Measurements from ENCODE around the gene PCBP3. TPM values are rescaled to one million over a fixed set of nuclear protein-coding genes. Genes with fewer than 3 reads are reported as not detected.

PCBP3 gene
- total and polyA plus RNA-seq, 2 of the 8 experiments (the other 6 are each of a cell fraction or from before 2014, with no cell fraction given), result 3.5 to 6.3 TPM

DNA sequence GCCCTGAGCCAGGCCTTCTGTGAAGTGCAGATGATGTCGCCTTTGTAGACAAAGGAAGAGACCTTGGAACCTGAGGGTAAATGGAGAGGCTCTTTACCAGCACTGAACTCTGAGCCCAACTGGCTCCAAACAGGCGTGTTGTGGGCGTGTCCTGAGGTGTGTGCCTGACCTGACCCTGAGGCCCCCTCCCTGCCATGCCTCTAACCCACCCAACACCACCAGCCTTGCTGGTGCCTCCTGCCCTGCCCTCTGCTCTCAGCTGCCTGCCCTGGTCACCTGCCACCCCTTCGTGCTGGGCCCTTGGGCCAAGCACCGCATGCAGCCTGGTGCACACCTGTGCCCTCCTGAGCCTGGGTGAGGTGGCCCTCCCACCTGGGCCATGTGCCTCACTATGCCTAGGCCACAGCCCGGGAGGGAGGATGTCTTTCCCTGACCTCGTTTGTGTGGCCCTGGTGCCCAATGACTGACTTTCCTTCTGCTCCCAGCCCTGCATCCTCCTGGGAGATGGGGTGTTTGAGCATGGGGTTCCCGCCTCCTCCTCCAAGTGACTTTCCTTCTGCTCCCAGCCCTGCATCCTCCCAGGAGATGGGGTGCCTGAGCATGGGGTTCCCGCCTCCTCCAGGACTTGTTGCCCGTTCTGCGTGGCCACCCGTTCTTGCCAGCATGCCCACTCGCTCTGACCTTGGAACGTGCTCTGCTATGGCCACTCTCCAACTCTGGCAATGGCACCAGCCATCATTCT lies 157.0 kb downstream of the PCBP3 start:
- Histone ChIP-seq H4K91ac (replicated peaks; ENCODE audit: insufficient read length, low read length) (no peak overlapping the region), H3K79me2 (ENCODE audit: control insufficient read depth in 1 of 2, insufficient read depth in 2 of 2, low read length in 2 of 2) (no peaks in the 10 kb centered on the region), H2BK120ac (replicated peaks; ENCODE audit: low read depth, low read length) (no peak overlapping the region), H2AFZ (ENCODE audit: low read length) (no peak overlapping the region), H2AK5ac (ENCODE audit: low read depth, low read length) (no peak overlapping the region), H3K14ac (ENCODE audit: insufficient read length) (no peak overlapping the region), H3K4ac (replicated peaks; ENCODE audit: insufficient read length, low read depth, low read length) (no peak overlapping the region), H2BK20ac (ENCODE audit: low read length) (no peak overlapping the region), H3K56ac (replicated peaks; ENCODE audit: insufficient read length, low read depth, low read length) (no peak overlapping the region), H2BK15ac (ENCODE audit: low read length) (no peak overlapping the region), H2BK5ac (ENCODE audit: low read depth, low read length) (no peak overlapping the region), H4K5ac (ENCODE audit: insufficient read length, low read depth, low read length) (no peak overlapping the region), H3K27me3 (replicated peaks in 1 of 4; ENCODE audit: control insufficient read depth in 3 of 4, extremely low read depth in 1 of 4, insufficient read depth in 3 of 4, low read length in 3 of 4) (no peaks in the 10 kb centered on the region), H3K79me1 (ENCODE audit: low read depth, low read length) (no peaks in the 10 kb centered on the region), H3K23ac (ENCODE audit: insufficient read length) (no peak overlapping the region), H4K8ac (ENCODE audit: extremely low read depth, insufficient read depth, low read length) (no peak overlapping the region; the same call in 1 of the 2 replicates), H3K9ac (replicated peaks in 1 of 4; ENCODE audit: extremely low read depth in 1 of 4, low read depth in 3 of 4, low read length in 3 of 4) (no peak overlapping the region), H3K36me3 (ENCODE audit: control insufficient read depth in 2 of 4, insufficient read depth in 4 of 4, low read length in 3 of 4) (no peaks in the 10 kb centered on the region), H3K4me2 (ENCODE audit: insufficient read depth in 1 of 2, low read depth in 2 of 2, low read length in 2 of 2) (no peak overlapping the region), H4K20me1 (replicated peaks in 1 of 2; ENCODE audit: control insufficient read depth in 1 of 2, insufficient read depth in 2 of 2, low read length in 2 of 2) (peaks cover 0 to 3% of the 10 kb centered on the region in 2 experiments), H3K4me3 (ENCODE audit: extremely low read depth in 1 of 4, insufficient read depth in 2 of 4, low read depth in 3 of 4, low read length in 4 of 4) (no peak overlapping the region), H3K18ac (ENCODE audit: extremely low read depth, low read length) (no peak overlapping the region), H3K27ac (ENCODE audit: low read depth, low read length) (no peak overlapping the region), H3K23me2 (ENCODE audit: low read depth, low read length) (no peaks in the 10 kb centered on the region), H3K9me3 (ENCODE audit: insufficient read depth in 2 of 2, low read depth in 1 of 2, low read length in 1 of 2) (peaks cover 6 to 9% of the 10 kb centered on the region in 2 experiments), H2BK12ac (ENCODE audit: low read depth, low read length) (no peak overlapping the region), H3K4me1 (replicated peaks in 1 of 4; ENCODE audit: control insufficient read depth in 3 of 4, insufficient read depth in 4 of 4, low read length in 3 of 4) (no peaks in the 10 kb centered on the region; a peak in 2 of 7 replicates)
- WGBS, 2 experiments (ENCODE audit: extremely low coverage in 1 of 2, insufficient coverage in 1 of 2, insufficient read length in 1 of 2, insufficient replicate concordance in 2 of 2, low coverage in 1 of 2, low lambda C conversion rate in 2 of 2, missing lambda C conversion rate in 1 of 2), result 91% methylated on average over 12 of the region's 14 CpGs; no CpG with 5 or more reads in 1 of the 2 experiments
- ChIA-PET POLR2A (ENCODE audit: partially characterized antibody) (interaction anchor here (0.7 kb wide), 1 partner anchor 42 kb away, joined by 3 read pairs; no protein-coding TSS in a partner anchor), CTCF (ENCODE audit: partially characterized antibody) (no interaction called here)
- no peak for FAIRE-seq
- TF ChIP-seq, protein P1, sequence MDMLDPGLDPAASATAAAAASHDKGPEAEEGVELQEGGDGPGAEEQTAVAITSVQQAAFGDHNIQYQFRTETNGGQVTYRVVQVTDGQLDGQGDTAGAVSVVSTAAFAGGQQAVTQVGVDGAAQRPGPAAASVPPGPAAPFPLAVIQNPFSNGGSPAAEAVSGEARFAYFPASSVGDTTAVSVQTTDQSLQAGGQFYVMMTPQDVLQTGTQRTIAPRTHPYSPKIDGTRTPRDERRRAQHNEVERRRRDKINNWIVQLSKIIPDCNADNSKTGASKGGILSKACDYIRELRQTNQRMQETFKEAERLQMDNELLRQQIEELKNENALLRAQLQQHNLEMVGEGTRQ (IDR thresholded peaks at IDR 0.05; ENCODE audit: low read length), result no peak
- TF ChIP-seq NANOG (IDR thresholded peaks at IDR 0.05; ENCODE audit: insufficient read depth, low read depth, low read length, poor library complexity, severe bottlenecking), result no peak
- no peak for TF ChIP-seq CTBP2 (IDR thresholded peaks at IDR 0.05; ENCODE audit: borderline replicate concordance, insufficient read depth, insufficient read length, low read length)
- no peak for TF ChIP-seq EZH2 (IDR thresholded peaks at IDR 0.05; ENCODE audit: low read depth, low read length, severe bottlenecking)
- no peak for TF ChIP-seq JUND (IDR thresholded peaks at IDR 0.05; ENCODE audit: low read length)
- TF ChIP-seq, protein P2, sequence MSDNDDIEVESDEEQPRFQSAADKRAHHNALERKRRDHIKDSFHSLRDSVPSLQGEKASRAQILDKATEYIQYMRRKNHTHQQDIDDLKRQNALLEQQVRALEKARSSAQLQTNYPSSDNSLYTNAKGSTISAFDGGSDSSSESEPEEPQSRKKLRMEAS (IDR thresholded peaks at IDR 0.05), result no peak
- no peak for DNase-seq (ENCODE audit: low read depth in 1 of 2, low spot score in 2 of 2)
